Body of pancreas (tissue), 4 donors: ENCODE results near the gene CAMKMT.

Experiments
- CTCF ChIP-seq, 7 experiments: fragments of 450-650 bp in 4 of 7; fragments of 200-600 bp in 3 of 7; sonication (generic) in 3 of 7; IDR thresholded peaks; one replicate each; pipeline ENCODE4 v1.5.1; 2016 to 2019; ENCODE audit warnings: antibody characterized with exemption in 7 of 7
- POLR2A ChIP-seq, 3 donors: fragments of 450-650 bp; IDR thresholded peaks; one replicate each; pipeline ENCODE4 v1.6.1; 2016; ENCODE audit warnings: antibody characterized with exemption in 3 of 3, mild to moderate bottlenecking in 2 of 3

- no peak for TF ChIP-seq CTCF (IDR thresholded peaks at IDR 0.05)
- TF ChIP-seq POLR2A (IDR thresholded peaks at IDR 0.05) = no peak
Observed at GRCh38 chr2:44672431-44672830, 310.7 kb downstream of the CAMKMT start.
